Vagina (tissue), 2 donors: ENCODE data around the gene VBP1.

Experiments used
- CTCF ChIP-seq, 3 experiments: fragments of 450-650 bp in 2 of 3; fragments of 200-600 bp in 1 of 3; sonication (generic) in 1 of 3; IDR thresholded peaks; one replicate each; pipeline ENCODE4 v1.5.1; 2017 to 2019; ENCODE audit warnings: antibody characterized with exemption in 3 of 3, mild to moderate bottlenecking in 2 of 3, moderate library complexity in 2 of 3
- POLR2A ChIP-seq, 2 donors: fragments of 450-650 bp; IDR thresholded peaks; one replicate each; pipeline ENCODE4 v1.6.1; 2017; ENCODE audit warnings: antibody characterized with exemption in 2 of 2, mild to moderate bottlenecking in 2 of 2, moderate library complexity in 2 of 2
- POLR2AphosphoS5 ChIP-seq, 2 donors: sonication (generic); formaldehyde crosslinking; IDR thresholded peaks; one replicate each; pipeline ENCODE4 v1.9.0; 2017; ENCODE audit warnings: antibody characterized with exemption in 2 of 2, mild to moderate bottlenecking in 2 of 2, low read depth in 1 of 2; ENCODE audit not compliant: insufficient read depth in 1 of 2

DNA sequence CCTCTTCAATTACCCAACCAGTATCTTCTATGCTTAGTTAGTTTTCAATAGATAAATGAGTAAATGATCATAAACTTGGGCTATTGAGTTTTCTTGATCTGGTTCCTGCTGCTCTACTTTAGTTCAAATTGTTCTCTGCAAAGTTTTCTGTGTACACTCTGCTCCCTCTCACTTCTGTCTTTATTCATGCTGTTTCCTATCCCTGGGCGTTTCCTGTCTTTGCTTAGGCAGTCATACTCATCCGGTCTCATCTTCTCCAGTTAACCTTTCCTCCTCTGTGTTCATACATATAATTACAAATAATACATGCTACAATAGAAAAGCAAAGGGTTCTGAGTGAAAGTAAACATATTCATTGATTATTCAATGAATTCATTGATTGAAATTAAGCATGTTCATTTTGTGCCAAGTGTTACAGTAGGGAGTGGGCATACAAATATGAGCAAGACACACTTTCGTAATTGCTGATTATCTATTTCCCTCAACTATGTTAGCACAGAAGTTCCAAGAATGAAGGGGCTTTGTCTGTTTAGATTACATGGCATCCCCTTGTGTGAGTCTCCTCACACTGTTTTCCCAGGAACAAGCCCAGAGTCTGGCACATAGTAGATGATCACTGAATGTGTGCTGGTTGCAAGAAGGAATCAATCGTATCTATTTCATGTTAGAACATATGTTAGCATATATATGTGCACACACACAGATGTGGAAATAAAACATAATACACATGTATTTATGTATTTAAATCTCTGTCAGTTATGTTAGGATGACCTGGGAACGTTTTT, 46.9 kb downstream of the VBP1 start:
- no peak for TF ChIP-seq POLR2A (IDR thresholded peaks at IDR 0.05)
- TF ChIP-seq POLR2AphosphoS5 (IDR thresholded peaks at IDR 0.05; ENCODE audit: insufficient read depth in 1 of 2, low read depth in 1 of 2) = no peak
- TF ChIP-seq CTCF (IDR thresholded peaks at IDR 0.05) = no peak
